Adrenal gland (tissue), 12 donors: ENCODE measurements around the gene FNBP1L. TPM values are rescaled to one million over a fixed set of nuclear protein-coding genes. Genes with fewer than 3 reads are reported as not detected.

Source experiments
- DNase-seq, 7 donors: peaks; one replicate each; pipeline ENCODE4 v3.0.0-alpha.2; 2019 to 2020
- H3K27ac ChIP-seq, 5 donors: fragments of 200-600 bp; sonication (generic) in 4 of 5; 1 replicate in 3 of 5; 2 replicates in 2 of 5; pipeline versions ENCODE4 v1.5.1 to v1.8.0; 2016 to 2020; ENCODE audit warnings: mild to moderate bottlenecking in 1 of 5
- H3K27me3 ChIP-seq: fragments of 200-600 bp; 2 replicates; pipeline ENCODE4 v1.8.0; 2021
- H3K36me3 ChIP-seq, 2 donors: fragments of 200-600 bp; replicated peaks in 1 of 2; 1 replicate in 1 of 2; 2 replicates in 1 of 2; pipeline versions ENCODE4 v1.5.1 to v1.8.0; 2018 to 2022
- H3K4me1 ChIP-seq, 2 donors: fragments of 200-600 bp; replicated peaks in 1 of 2; 1 replicate in 1 of 2; 2 replicates in 1 of 2; pipeline versions ENCODE4 v1.5.1 to v1.8.0; 2018 to 2021
- H3K4me3 ChIP-seq, 4 donors: fragments of 200-600 bp; sonication (generic) in 3 of 4; one replicate each; pipeline ENCODE4 v1.5.1; 2016 to 2018
- H3K9me3 ChIP-seq, 3 donors: fragments of 200-600 bp; sonication (generic) in 1 of 3; replicated peaks in 1 of 3; 1 replicate in 2 of 3; 2 replicates in 1 of 3; pipeline versions ENCODE4 v1.5.1 to v1.8.0; 2016 to 2021
- CTCF ChIP-seq, 6 experiments: fragments of 450-650 bp in 4 of 6; fragments of 200-600 bp in 2 of 6; sonication (generic) in 1 of 6; IDR thresholded peaks; 1 replicate in 5 of 6; 2 replicates in 1 of 6; pipeline versions ENCODE4 v1.5.1 to v1.8.0; 2016 to 2021; ENCODE audit warnings: antibody characterized with exemption in 6 of 6, mild to moderate bottlenecking in 2 of 6, moderate library complexity in 1 of 6
- POLR2A ChIP-seq, 2 donors: fragments of 450-650 bp; IDR thresholded peaks; one replicate each; pipeline ENCODE4 v1.6.1; 2017; ENCODE audit warnings: antibody characterized with exemption in 2 of 2, mild to moderate bottlenecking in 2 of 2, moderate library complexity in 1 of 2
- WGBS, 4 donors: extraction: QIAGEN DNeasy Blood & Tissue Kit in 2 of 4; methylation state at CpG; one replicate each; pipeline versions ENCODE4 v1.1.5 to v1.1.7; 2013 to 2017; 5-methylcytosine and 5-hydroxymethylcytosine counted together
- intact Hi-C, 2 donors: fragments of 100-400 bp; cut with DNase I; formaldehyde crosslinking; loops; one replicate each; pipeline versions ENCODE4 v1.14.1 to v1.15.0; 2022 to 2023
- polyA plus RNA-seq, 3 donors: library from polyadenylated mRNA; stranded (reverse); fragments of 200-250 nt in 2 of 3; fragments of 350-450 nt in 1 of 3; fragmentation: Illumina TruSeq in 1 of 3; extraction: RNeasy Lipid Tissue Mini Kit (QIAGEN cat#74804) in 1 of 3; gene quantifications; one replicate each; pipeline ENCODE4 v1.2.3, GENCODE V29; 2013 to 2014
- total RNA-seq, 9 donors: library from RNA; depleted of rRNA in 4 of 9; stranded (reverse); fragments of >200 nt in 4 of 9; fragments of 120-200 nt in 1 of 9; fragmentation: NEBNext Ultra II Directional in 1 of 9; extraction: Animal tissue kit (Norgen Biotek cat#: 25700) in 1 of 9; gene quantifications; one replicate each; pipeline versions ENCODE4 v1.1.0 to v1.2.4, GENCODE V29; 2013 to 2023
- donor health status: healthy with polysubstance abuse.
- donor health status: Bipolar disorder and iron deficiency.
- donor health status: DM: yes; HTN: yes; CAD: no.
- donor health status: DM: no; HTN: no; CAD: no.
- donor health status: DM: no; HTN: no; CAD: no.
- donor health status: DM: yes; HTN: yes; CAD: no.

The FNBP1L gene
- total and polyA plus RNA-seq, 12 donors, result 6.1 to 21.4 (median 14.3) TPM

- TF ChIP-seq POLR2A (IDR thresholded peaks at IDR 0.05), result no peak
- no peak for TF ChIP-seq CTCF (IDR thresholded peaks at IDR 0.05)
- peaks cover 0 to 22% of the 10 kb centered on the region in 2 donors for H3K4me1 ChIP-seq
- H3K9me3 ChIP-seq, result no peaks in the 10 kb centered on the region
- intact Hi-C loops, result no loop called here
- DNase-seq, result peak in 1 of 7 donors; percentile 53
- H3K27me3 ChIP-seq, result no peaks in the 10 kb centered on the region
- no peak overlapping the region for H3K27ac ChIP-seq
- H3K4me3 ChIP-seq, result no peak overlapping the region
- no peaks in the 10 kb centered on the region for H3K36me3 ChIP-seq
- WGBS, 4 donors, result 43 to 55% (median 47%) methylated on average over 7 of the region's 7 CpGs
These were observed 107.3 kb downstream of the FNBP1L start for GRCh38 chr1:93554883-93555872.

GRCh38 chr1:93556291-93556690 lies 108.4 kb downstream of the FNBP1L start:
- H3K36me3 ChIP-seq, result peaks cover 0 to 3% of the 10 kb centered on the region in 2 donors
- no peak overlapping the region for H3K27ac ChIP-seq
- H3K4me1 ChIP-seq, result peaks cover 0 to 22% of the 10 kb centered on the region in 2 donors
- H3K9me3 ChIP-seq, result no peaks in the 10 kb centered on the region
- no peak for TF ChIP-seq CTCF (IDR thresholded peaks at IDR 0.05)
- TF ChIP-seq POLR2A (IDR thresholded peaks at IDR 0.05), result no peak
- WGBS, 4 donors, result 86 to 96% (median 93%) methylated on average over 2 of the region's 2 CpGs
- H3K4me3 ChIP-seq, result no peak overlapping the region
- no peak for DNase-seq
- no peaks in the 10 kb centered on the region for H3K27me3 ChIP-seq
- intact Hi-C loops, result no loop called here

- Histone ChIP-seq H3K27ac (no peak overlapping the region), H3K9me3 (no peaks in the 10 kb centered on the region), H3K4me3 (no peak overlapping the region), H3K36me3 (peaks cover 0 to 14% of the 10 kb centered on the region in 2 donors), H3K27me3 (no peaks in the 10 kb centered on the region), H3K4me1 (peaks cover 0 to 5% of the 10 kb centered on the region in 2 donors)
- WGBS, 4 donors, result 75 to 83% (median 78%) methylated on average over 2 of the region's 2 CpGs
- no peak for DNase-seq
- intact Hi-C loops, result no loop called here
- TF ChIP-seq CTCF (IDR thresholded peaks at IDR 0.05), result no peak
- no peak for TF ChIP-seq POLR2A (IDR thresholded peaks at IDR 0.05)
These were observed 111.1 kb downstream of the FNBP1L start for GRCh38 chr1:93559045-93559444.

- intact Hi-C loops, result no loop called here
- no peak overlapping the region for H3K27ac ChIP-seq
- no peak for TF ChIP-seq CTCF (IDR thresholded peaks at IDR 0.05)
- TF ChIP-seq POLR2A (IDR thresholded peaks at IDR 0.05), result no peak
- H3K4me1 ChIP-seq, result no peaks in the 10 kb centered on the region
- H3K4me3 ChIP-seq, result no peak overlapping the region
- no peaks in the 10 kb centered on the region for H3K27me3 ChIP-seq
- no peak for DNase-seq
- peaks cover 0 to 18% of the 10 kb centered on the region in 2 donors for H3K36me3 ChIP-seq
- H3K9me3 ChIP-seq, result no peaks in the 10 kb centered on the region
These were observed 111.8 kb downstream of the FNBP1L start for GRCh38 chr1:93559695-93560094.
